Upper lobe of right lung (tissue), 1 donor: ENCODE data around the gene LYSMD1. TPM values are rescaled to one million over a fixed set of nuclear protein-coding genes. Genes with fewer than 3 reads are reported as not detected.

Experiments
- ATAC-seq: fragments of 200-7000 bp; cut with Tn5 transposase; one replicate; pipeline ENCODE4 v1.9.1; 2020; ENCODE audit warnings: mild to moderate bottlenecking, moderate library complexity
- DNase-seq: peaks from one replicate; pipeline ENCODE4 v3.0.0-alpha.2; 2020
- H3K27ac ChIP-seq: fragments of 200-600 bp; one replicate; pipeline ENCODE4 v1.8.0; 2022
- H3K27me3 ChIP-seq: fragments of 200-600 bp; one replicate; pipeline ENCODE4 v1.8.0; 2022; ENCODE audit warnings: mild to moderate bottlenecking
- H3K36me3 ChIP-seq: fragments of 200-600 bp; one replicate; pipeline ENCODE4 v1.8.0; 2022
- H3K4me1 ChIP-seq: fragments of 200-600 bp; one replicate; pipeline ENCODE4 v1.8.0; 2022
- H3K4me3 ChIP-seq: fragments of 200-600 bp; one replicate; pipeline ENCODE4 v1.8.0; 2022; ENCODE audit warnings: mild to moderate bottlenecking
- H3K9me3 ChIP-seq: fragments of 200-600 bp; one replicate; pipeline ENCODE4 v1.8.0; 2022
- intact Hi-C: fragments of 100-400 bp; cut with DNase I; formaldehyde crosslinking; loops from one replicate; pipeline ENCODE4 v1.11.0; 2022
- total RNA-seq: library from RNA; stranded (reverse); fragmentation: NEBNext Ultra II Directional; extraction: Animal tissue kit (Norgen Biotek cat#: 25700); gene quantifications from one replicate; pipeline ENCODE4 v1.2.1, GENCODE V29; 2021
- TF ChIP-seq, protein P1 (sequence below): fragments of 200-600 bp; IDR thresholded peaks from one replicate; pipeline ENCODE4 v1.8.0; 2022; ENCODE audit warnings: antibody characterized with exemption
- donor health status: DM: no; HTN: yes; CAD: no; lungs with severe emphysema.

The LYSMD1 gene
- total RNA-seq, 1 donor from 2014 or later = 6.2 TPM

DNA sequence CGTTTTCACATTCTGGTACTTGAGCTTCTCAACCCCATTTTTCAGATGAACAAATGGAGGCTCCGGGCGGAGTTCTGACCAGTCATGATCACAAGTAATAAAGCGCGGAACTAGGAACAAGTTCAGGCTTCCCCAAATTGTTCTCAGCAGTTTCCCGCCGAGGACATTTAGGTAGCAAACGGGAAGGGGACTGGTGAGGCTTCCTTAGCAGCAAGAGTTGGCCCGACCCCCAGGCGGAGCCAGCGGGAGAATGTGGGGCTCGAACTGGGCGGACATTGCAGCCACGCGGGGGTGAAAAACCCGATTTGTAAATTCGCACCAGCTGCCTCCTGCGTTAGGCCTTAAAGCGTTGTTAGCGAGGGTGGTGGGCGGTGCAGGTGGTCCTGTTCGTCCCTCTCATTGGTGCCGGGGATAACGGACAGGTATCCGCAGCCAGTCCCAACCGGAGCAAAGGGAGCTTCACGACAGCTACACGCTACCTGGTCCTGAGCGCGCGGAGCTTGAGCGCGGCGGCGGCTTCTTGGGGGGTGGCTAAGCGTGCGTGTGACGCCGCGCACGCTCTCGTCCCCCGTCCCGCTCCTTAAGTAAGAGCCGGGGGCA, 34.6 kb downstream of the LYSMD1 start:
- intact Hi-C loops = no loop called here
- Histone ChIP-seq H3K4me1 (peaks cover 5% of the 10 kb centered on the region), H3K27ac (peak overlapping the region; percentile 40), H3K4me3 (peak overlapping the region; percentile 46), H3K36me3 (no peaks in the 10 kb centered on the region), H3K27me3 (no peaks in the 10 kb centered on the region), H3K9me3 (no peaks in the 10 kb centered on the region)
- ATAC-seq (peak; percentile 96), DNase-seq (peak; percentile 90)
- TF ChIP-seq, protein P1, sequence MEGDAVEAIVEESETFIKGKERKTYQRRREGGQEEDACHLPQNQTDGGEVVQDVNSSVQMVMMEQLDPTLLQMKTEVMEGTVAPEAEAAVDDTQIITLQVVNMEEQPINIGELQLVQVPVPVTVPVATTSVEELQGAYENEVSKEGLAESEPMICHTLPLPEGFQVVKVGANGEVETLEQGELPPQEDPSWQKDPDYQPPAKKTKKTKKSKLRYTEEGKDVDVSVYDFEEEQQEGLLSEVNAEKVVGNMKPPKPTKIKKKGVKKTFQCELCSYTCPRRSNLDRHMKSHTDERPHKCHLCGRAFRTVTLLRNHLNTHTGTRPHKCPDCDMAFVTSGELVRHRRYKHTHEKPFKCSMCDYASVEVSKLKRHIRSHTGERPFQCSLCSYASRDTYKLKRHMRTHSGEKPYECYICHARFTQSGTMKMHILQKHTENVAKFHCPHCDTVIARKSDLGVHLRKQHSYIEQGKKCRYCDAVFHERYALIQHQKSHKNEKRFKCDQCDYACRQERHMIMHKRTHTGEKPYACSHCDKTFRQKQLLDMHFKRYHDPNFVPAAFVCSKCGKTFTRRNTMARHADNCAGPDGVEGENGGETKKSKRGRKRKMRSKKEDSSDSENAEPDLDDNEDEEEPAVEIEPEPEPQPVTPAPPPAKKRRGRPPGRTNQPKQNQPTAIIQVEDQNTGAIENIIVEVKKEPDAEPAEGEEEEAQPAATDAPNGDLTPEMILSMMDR = no peak

DNA sequence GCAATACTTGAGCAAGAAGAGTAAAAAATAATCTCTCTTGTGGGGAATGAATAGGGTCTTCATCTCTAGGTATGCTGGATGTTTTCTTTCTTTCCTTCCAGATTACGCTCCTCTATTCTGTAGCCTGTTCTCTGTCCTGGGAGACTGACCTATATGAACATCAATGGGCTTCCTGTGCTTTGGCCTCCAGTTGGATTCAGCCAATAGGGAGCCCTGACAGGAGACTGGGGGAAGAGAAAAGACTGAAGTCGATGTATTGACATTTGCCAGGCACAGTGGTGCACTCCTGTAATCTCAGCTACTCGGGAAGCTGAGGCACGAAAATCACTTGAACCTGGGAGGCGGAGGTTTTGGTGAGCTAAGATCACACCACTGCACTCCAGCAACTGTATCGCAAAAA, 36.9 kb downstream of the LYSMD1 start:
- TF ChIP-seq, protein P1 = no peak
- ATAC-seq = no peak

DNA sequence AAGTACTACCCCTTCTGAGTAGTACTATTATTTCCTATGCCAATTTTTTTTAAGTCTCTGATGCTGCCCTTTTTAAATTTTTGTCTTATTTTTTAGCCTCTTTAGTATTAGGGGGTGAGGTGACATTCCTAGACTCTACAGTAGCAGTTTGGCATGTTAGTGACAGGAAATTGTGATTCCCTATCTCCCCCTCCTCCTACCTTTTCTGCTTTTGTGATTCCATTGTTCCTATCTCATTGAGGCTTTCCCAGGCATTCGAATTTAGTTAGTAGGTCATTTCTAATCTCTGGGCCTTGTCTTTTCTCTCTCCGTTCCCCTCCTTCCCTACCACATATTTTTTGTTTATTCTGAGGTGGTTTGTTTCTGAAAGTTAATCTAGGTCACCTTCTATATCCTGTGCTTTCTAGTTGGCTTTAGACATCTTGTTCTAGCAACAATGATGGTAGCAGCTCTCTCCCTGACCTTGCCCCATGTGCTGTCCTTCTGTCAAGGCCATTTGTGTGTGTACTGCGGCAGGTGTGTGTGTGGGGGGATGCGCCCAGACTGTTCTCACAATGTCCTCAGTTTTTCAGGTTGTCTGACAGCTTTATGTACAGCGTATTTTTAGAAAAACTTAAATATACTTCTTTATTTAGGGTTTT, 40.8 kb downstream of the LYSMD1 start:
- H3K27me3 ChIP-seq = no peaks in the 10 kb centered on the region
- DNase-seq (no peak), ATAC-seq (no peak)
- H3K4me1 ChIP-seq = no peaks in the 10 kb centered on the region
- H3K36me3 ChIP-seq = no peaks in the 10 kb centered on the region
- no peak overlapping the region for H3K27ac ChIP-seq
- TF ChIP-seq, protein P1 = no peak
- intact Hi-C loops = no loop called here
- H3K4me3 ChIP-seq = no peak overlapping the region
- H3K9me3 ChIP-seq = no peaks in the 10 kb centered on the region

More for the DNA sequence above, 36.9 kb downstream of the LYSMD1 start:
- H3K4me1 ChIP-seq = peaks cover 5% of the 10 kb centered on the region
- no peak for DNase-seq
- H3K27me3 ChIP-seq = no peaks in the 10 kb centered on the region
- H3K27ac ChIP-seq = no peak overlapping the region
- H3K4me3 ChIP-seq = no peak overlapping the region
- intact Hi-C loops = no loop called here
- H3K9me3 ChIP-seq = no peaks in the 10 kb centered on the region
- no peaks in the 10 kb centered on the region for H3K36me3 ChIP-seq

DNA sequence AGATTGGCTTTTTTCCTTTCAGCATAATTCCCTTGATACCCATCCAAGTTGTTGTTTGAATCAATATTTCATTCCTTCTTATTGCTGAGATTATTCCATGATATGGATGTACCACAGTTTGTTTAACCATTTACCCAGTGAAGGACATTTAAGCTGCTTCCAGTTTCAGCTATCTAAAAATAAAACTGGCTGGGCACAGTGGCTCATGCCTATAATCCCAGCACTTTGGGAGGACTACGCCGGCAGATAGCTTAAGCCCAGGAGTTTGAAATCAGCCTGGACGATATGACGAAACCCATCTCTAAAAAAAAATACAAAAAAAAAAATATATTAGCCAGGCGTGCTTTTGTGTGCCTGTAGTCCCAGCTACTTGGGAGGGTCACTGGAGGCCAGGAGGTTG, 51.8 kb downstream of the LYSMD1 start:
- intact Hi-C loops = no loop called here
- no peak for ATAC-seq
- Histone ChIP-seq H3K27ac (no peak overlapping the region), H3K9me3 (no peaks in the 10 kb centered on the region), H3K4me3 (no peak overlapping the region), H3K27me3 (no peaks in the 10 kb centered on the region), H3K36me3 (peaks cover 11% of the 10 kb centered on the region), H3K4me1 (no peaks in the 10 kb centered on the region)
- TF ChIP-seq, protein P1 = no peak
- DNase-seq = no peak

Other genes starting within 250 kb of the LYSMD1 start
- gene SETDB1, start 239.5 kb downstream of the LYSMD1 start, total RNA-seq = 45.8 TPM
- gene CERS2, start 191.1 kb downstream of the LYSMD1 start, total RNA-seq = 354 TPM
- 1.2 TPM for gene ANXA9, start 183.6 kb downstream of the LYSMD1 start, total RNA-seq
- gene MINDY1, start 159.0 kb downstream of the LYSMD1 start, total RNA-seq = 26.5 TPM
- 18.3 TPM for gene PRUNE1, start 157.5 kb downstream of the LYSMD1 start, total RNA-seq
- gene BNIPL, start 129.3 kb downstream of the LYSMD1 start, total RNA-seq = 5.2 TPM
- 3.9 TPM for gene C1orf56, start 118.2 kb downstream of the LYSMD1 start, total RNA-seq
- 105 TPM for gene CDC42SE1, start 106.3 kb downstream of the LYSMD1 start, total RNA-seq
- gene MLLT11, start 105.5 kb downstream of the LYSMD1 start, total RNA-seq = 0.72 TPM
- 15.2 TPM for gene GABPB2, start 95.1 kb downstream of the LYSMD1 start, total RNA-seq
- 6.7 TPM for gene SEMA6C, start 19.3 kb downstream of the LYSMD1 start, total RNA-seq
- 10.3 TPM for gene TNFAIP8L2, start 9.3 kb downstream of the LYSMD1 start, total RNA-seq
- gene SCNM1, start 242 bp upstream of the LYSMD1 start, total RNA-seq = 34.6 TPM
- gene TMOD4, start 10.1 kb upstream of the LYSMD1 start, total RNA-seq = not detected
- 42.6 TPM for gene VPS72, start 24.3 kb upstream of the LYSMD1 start, total RNA-seq
- gene PIP5K1A, start 32.6 kb upstream of the LYSMD1 start, total RNA-seq = 54.0 TPM
- 112 TPM for gene PSMD4, start 88.8 kb upstream of the LYSMD1 start, total RNA-seq
- 22.5 TPM for gene ZNF687, start 116.4 kb upstream of the LYSMD1 start, total RNA-seq
- 65.0 TPM for gene PI4KB, start 161.5 kb upstream of the LYSMD1 start, total RNA-seq
- 45.8 TPM for gene RFX5, start 181.3 kb upstream of the LYSMD1 start, total RNA-seq
- gene SELENBP1, start 206.8 kb upstream of the LYSMD1 start, total RNA-seq = 321 TPM
- gene PSMB4, start 233.7 kb upstream of the LYSMD1 start, total RNA-seq = 177 TPM